IMR-90 (cell line): ENCODE results near the gene ASF1B.

ENCODE experiments used
- BHLHE40 ChIP-seq: fragments of 150-350 bp; IDR thresholded peaks from 2 replicates; pipeline ENCODE4 v1.6.1; 2016; ENCODE audit warnings: mild to moderate bottlenecking, low read depth, low read length
- CEBPB ChIP-seq: IDR thresholded peaks from 2 replicates; pipeline ENCODE4 v1.6.1; 2012; ENCODE audit warnings: low read depth, low read length, improper control_type of control experiment
- CHD1 ChIP-seq: IDR thresholded peaks from 2 replicates; pipeline ENCODE4 v1.6.1; 2012; ENCODE audit warnings: low read depth, low read length, improper control_type of control experiment
- FOS ChIP-seq: fragments of 150-350 bp; IDR thresholded peaks from 2 replicates; pipeline ENCODE4 v1.6.1; 2016; ENCODE audit warnings: low read depth, low read length
- MXI1 ChIP-seq: IDR thresholded peaks from 2 replicates; pipeline ENCODE4 v1.6.1; 2012; ENCODE audit warnings: low read depth, mild to moderate bottlenecking, low read length, moderate library complexity, borderline replicate concordance
- NFE2L2 ChIP-seq: fragments of 150-350 bp; IDR thresholded peaks from 2 replicates; pipeline ENCODE4 v1.6.1; 2016; ENCODE audit warnings: low read depth, mild to moderate bottlenecking, low read length
- POLR2A ChIP-seq: IDR thresholded peaks from 2 replicates; pipeline ENCODE4 v1.6.1; 2012; ENCODE audit warnings: mild to moderate bottlenecking, low read depth, low read length
- RAD21 ChIP-seq: IDR thresholded peaks from 2 replicates; pipeline ENCODE4 v1.6.1; 2012; ENCODE audit warnings: low read length, improper control_type of control experiment
- RFX5 ChIP-seq: IDR thresholded peaks from 2 replicates; pipeline ENCODE4 v1.8.0; 2012; ENCODE audit warnings: low read depth, mild to moderate bottlenecking, low read length, moderate library complexity
- SMC3 ChIP-seq: fragments of 150-350 bp; IDR thresholded peaks from 2 replicates; pipeline ENCODE4 v1.6.1; 2016; ENCODE audit warnings: low read depth, mild to moderate bottlenecking, antibody characterized with exemption, low read length, moderate library complexity
- USF2 ChIP-seq: fragments of 150-350 bp; IDR thresholded peaks from 2 replicates; pipeline ENCODE4 v1.6.1; 2017; ENCODE audit warnings: mild to moderate bottlenecking, antibody characterized with exemption, low read length, low read depth
- TF ChIP-seq, protein P1 (sequence below): conservative IDR thresholded peaks from 2 replicates; pipeline ENCODE4 v1.5.1; 2012; ENCODE audit warnings: mild to moderate bottlenecking, low read depth, low read length, improper control_type of control experiment

DNA sequence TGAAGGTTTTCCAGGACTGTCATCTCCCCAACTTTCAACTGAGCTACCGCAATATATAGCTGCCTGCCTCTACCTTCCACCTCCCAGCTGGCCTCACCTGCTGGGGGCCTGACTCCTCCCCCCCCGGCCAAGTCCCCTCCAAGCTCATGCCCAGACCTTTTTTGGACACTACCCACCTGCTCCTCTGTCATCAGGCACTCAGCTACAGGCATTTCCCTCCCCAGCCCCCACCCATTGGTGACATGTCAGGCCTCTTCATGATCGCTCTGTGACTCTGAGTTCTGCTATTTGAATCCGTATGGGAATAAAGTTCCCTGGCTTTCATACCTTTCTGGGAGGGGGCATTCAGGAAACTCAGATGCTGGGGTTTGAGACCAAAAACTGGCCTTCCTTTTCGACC, 20.6 kb downstream of the ASF1B start:
- TF ChIP-seq, protein P1, sequence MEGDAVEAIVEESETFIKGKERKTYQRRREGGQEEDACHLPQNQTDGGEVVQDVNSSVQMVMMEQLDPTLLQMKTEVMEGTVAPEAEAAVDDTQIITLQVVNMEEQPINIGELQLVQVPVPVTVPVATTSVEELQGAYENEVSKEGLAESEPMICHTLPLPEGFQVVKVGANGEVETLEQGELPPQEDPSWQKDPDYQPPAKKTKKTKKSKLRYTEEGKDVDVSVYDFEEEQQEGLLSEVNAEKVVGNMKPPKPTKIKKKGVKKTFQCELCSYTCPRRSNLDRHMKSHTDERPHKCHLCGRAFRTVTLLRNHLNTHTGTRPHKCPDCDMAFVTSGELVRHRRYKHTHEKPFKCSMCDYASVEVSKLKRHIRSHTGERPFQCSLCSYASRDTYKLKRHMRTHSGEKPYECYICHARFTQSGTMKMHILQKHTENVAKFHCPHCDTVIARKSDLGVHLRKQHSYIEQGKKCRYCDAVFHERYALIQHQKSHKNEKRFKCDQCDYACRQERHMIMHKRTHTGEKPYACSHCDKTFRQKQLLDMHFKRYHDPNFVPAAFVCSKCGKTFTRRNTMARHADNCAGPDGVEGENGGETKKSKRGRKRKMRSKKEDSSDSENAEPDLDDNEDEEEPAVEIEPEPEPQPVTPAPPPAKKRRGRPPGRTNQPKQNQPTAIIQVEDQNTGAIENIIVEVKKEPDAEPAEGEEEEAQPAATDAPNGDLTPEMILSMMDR, result no peak
- TF ChIP-seq RFX5, result no peak
- no peak for TF ChIP-seq POLR2A
- no peak for TF ChIP-seq BHLHE40
- TF ChIP-seq RAD21, result no peak
- no peak for TF ChIP-seq CHD1
- no peak for TF ChIP-seq NFE2L2
- no peak for TF ChIP-seq FOS
- no peak for TF ChIP-seq USF2
- TF ChIP-seq CEBPB, result no peak
- no peak for TF ChIP-seq SMC3
- TF ChIP-seq MXI1, result no peak
